Nucleus accumbens (tissue), 56 donors: Measurements from ENCODE around the gene KRTAP9-7.
A peak's percentile ranks its signal among the peaks of the same experiment; 100 is the strongest.
"Not testable (repeated sequence)": the region's sequence is repeated elsewhere in the genome, so short reads cannot be mapped to it uniquely, and the experiment has no call there.

Experiments
- DNase-seq, 56 donors: peaks; one replicate each; lab custom pipeline; 2025; lab: John Stamatoyannopoulos, UW

The KRTAP9-7 gene, protein sequence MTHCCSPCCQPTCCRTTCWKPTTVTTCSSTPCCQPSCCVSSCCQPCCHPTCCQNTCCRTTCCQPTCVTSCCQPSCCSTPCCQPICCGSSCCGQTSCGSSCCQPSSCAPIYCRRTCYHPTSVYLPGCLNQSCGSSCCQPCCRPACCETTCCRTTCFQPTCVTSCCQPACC

DNA sequence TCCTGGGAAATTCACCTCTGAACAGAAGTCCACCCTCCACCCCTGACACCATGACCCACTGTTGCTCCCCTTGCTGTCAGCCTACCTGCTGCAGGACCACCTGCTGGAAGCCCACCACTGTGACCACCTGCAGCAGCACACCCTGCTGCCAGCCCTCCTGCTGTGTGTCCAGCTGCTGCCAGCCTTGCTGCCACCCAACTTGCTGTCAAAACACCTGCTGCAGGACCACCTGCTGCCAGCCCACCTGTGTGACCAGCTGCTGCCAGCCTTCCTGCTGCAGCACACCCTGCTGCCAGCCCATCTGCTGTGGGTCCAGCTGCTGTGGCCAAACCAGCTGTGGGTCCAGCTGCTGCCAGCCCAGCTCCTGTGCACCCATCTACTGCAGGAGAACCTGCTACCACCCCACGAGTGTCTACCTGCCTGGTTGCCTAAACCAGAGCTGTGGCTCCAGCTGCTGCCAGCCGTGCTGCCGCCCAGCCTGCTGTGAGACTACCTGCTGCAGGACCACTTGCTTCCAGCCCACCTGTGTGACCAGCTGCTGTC, at the start of gene KRTAP9-7:
TSS of gene KRTAP9-7 (plus strand) at position 51 of the 543 bp plus-strand sequence. CDS start at position 51, 0 bp downstream.
- not testable (repeated sequence) for DNase-seq

DNA sequence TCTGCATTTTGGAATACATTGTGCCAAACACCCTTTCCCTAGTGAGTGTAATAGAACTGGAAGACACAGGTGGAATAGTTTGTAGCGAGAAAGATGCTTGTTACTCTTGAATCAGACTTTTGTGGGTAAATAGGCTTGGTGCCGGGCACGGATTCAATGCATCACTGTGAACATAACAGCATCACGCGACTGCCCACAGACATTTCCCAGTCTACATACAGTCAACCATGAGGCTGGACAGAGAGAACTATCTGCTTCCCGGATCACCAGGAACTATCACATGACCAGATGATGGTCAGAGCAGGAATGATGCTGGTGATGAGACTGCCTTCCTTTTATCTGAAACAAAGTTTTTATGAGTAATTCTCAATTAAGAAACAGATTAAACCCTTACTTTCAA, 49.4 kb upstream of the KRTAP9-7 start:
- DNase-seq = no peak

GRCh38 chr17:41226598-41227095, 48.9 kb upstream of the KRTAP9-7 start, which contains the start of gene KRTAP9-2:
KRTAP9-2 (plus strand) TSS chr17:41226648; CDS start chr17:41226655, 7 bp downstream.
- DNase-seq = not testable (repeated sequence)

DNA sequence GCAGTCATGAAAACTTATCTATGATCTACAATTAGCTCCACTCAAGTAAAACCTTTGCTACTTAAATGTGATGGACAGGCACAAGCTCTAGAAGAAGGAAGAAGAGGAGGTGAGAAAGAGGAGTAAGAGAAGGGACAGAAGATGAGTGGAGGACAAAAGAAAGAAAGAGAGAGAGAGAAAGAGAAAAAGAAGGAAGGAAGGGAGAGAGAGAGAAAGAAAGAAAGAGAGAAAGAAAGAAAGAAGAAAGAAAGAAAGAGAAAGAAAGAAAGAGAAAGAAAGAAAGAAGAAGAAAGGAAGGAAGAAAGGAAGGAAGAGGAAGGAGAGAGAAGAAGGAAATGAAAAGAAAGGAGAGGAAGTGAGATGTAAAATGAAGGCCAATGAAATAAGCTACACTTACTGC, 45.4 kb upstream of the KRTAP9-7 start:
- no peak for DNase-seq

- peak in 6 of 56 donors; percentile 0 to 27 (median 6) for DNase-seq
These were observed 43.8 kb upstream of the KRTAP9-7 start for GRCh38 chr17:41231731-41232130.

GRCh38 chr17:41232399-41233105, 42.9 kb upstream of the KRTAP9-7 start, which contains the start of gene KRTAP9-3:
KRTAP9-3 (plus strand) TSS chr17:41232449; CDS start chr17:41232502, 53 bp downstream.
- DNase-seq = not testable (repeated sequence)

DNA sequence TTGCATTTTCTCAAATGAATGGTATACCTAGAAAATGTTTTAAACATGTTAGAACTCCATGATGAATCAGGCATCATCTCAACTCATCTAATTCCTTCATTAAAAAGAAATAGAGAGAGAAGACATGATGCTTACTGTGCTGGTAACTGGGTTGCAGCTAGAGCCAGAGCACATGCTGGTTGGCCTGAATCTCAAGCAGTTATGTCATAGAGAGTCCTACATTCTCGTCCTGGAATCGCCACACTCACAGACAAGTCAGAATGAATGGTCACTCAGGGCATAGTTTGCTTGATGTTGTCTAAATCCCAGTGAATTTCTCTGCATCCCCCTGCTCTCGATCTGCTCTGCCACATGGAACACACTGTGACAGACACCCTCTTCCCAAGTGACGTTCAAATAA, 38.4 kb upstream of the KRTAP9-7 start:
- DNase-seq = not testable (repeated sequence)

GRCh38 chr17:41237949-41238437, 37.5 kb upstream of the KRTAP9-7 start, which contains the start of gene KRTAP9-8:
KRTAP9-8 (plus strand) TSS chr17:41237999; CDS start chr17:41238052, 53 bp downstream.
- not testable (repeated sequence) for DNase-seq

- not testable (repeated sequence) for DNase-seq
These were observed 28.3 kb upstream of the KRTAP9-7 start for GRCh38 chr17:41246995-41247787.

DNA sequence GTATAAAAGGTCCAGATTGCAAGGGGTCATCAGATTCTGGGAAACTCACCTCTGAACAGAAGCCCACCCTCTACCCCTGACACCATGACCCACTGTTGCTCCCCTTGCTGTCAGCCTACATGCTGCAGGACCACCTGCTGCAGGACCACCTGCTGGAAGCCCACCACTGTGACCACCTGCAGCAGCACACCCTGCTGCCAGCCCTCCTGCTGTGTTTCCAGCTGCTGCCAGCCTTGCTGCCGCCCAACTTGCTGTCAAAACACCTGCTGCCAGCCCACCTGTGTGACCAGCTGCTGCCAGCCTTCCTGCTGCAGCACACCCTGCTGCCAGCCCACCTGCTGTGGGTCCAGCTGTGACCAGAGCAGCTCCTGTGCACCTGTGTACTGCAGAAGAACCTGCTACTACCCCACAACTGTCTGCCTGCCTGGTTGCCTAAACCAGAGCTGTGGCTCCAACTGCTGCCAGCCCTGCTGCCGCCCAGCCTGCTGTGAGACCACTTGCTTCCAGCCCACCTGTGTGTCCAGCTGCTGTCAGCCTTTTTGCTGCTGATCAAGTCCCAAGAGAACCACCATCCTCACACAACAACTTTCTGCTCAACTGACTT, 25.8 kb upstream of the KRTAP9-7 start, which contains the start of gene KRTAP9-4:
TSS of gene KRTAP9-4 (plus strand) at position 51 of the 604 bp plus-strand sequence. CDS start at position 85, 34 bp downstream.
- not testable (repeated sequence) for DNase-seq

- DNase-seq = no peak
These were observed 24.2 kb upstream of the KRTAP9-7 start for GRCh38 chr17:41251261-41251660.

DNA sequence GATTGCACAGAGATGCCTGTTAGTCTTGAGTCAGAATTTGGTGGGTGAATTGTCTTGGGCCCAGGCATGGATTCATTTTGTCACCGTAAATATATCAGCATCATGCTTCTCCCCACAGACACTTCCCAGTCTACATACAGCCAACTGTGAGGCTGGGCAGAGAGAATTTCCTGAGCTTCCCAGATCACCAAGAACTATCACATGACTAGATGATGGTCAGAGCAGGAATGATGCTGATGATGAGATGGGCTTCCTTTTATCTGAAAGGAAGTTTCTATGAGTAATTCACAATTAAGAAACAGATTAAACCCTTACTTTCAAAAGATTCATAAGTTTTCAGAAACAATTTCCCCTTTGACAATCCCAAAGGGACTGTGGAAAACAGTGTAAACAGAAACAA, 20.6 kb upstream of the KRTAP9-7 start:
- DNase-seq = no peak

DNA sequence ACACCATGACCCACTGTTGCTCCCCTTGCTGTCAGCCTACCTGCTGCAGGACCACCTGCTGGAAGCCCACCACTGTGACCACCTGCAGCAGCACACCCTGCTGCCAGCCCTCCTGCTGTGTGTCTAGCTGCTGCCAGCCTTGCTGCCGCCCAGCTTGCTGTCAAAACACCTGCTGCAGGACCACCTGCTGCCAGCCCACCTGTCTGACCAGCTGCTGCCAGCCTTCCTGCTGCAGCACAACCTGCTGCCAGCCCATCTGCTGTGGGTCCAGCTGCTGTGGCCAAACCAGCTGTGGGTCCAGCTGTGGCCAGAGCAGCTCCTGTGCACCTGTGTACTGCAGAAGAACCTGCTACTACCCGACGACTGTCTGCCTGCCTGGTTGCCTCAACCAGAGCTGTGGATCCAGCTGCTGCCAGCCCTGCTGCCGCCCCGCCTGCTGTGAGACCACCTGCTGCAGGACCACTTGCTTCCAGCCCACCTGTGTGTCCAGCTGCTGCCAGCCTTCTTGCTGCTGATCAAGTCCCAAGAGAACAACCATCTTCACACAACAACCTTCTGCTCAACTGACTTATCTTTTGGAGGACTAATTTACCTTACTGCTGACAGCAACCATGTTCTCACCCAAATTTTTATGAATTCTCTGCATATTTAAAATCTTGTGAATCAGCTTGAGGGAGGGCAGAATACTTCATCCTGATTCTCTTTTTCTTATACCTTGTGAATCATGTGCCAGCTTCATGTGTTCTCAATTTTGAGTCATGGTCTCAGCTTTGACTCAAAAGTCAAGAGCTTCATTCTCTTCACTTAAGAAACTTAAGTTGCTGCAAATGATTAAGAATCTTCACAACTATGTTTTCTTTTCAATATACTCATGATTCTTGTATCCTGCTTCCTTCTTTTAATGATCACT, 19.9 kb upstream of the KRTAP9-7 start, which contains the start of gene KRTAP9-9:
TSS of gene KRTAP9-9 (plus strand) at position 4 of the 910 bp plus-strand sequence.
- DNase-seq = not testable (repeated sequence)

GRCh38 chr17:41256291-41256685, 19.2 kb upstream of the KRTAP9-7 start:
- no peak for DNase-seq

GRCh38 chr17:41258406-41258805, 17.1 kb upstream of the KRTAP9-7 start:
- no peak for DNase-seq

DNA sequence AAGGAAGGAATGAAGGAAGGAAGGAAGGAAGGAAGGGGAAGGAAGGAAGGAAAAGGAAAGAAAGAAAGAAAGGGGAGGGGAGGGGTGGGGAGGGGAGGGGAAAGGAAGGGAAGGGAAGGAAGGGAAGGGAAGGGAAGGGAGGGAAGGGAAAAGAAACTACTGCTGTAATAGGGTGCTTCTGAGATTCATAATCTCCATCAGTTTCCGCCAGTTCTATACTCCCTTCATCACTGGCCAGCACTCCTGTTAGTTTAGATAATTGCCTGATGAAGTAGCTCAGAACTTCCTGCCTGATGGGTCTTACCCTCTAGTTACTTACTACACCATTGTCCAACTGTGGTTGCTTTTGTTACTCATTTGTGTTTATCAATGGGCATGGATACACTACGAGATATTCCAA, 12.3 kb upstream of the KRTAP9-7 start:
- no peak for DNase-seq

- DNase-seq = no peak
These were observed 10.9 kb upstream of the KRTAP9-7 start for GRCh38 chr17:41264599-41264998.

DNA sequence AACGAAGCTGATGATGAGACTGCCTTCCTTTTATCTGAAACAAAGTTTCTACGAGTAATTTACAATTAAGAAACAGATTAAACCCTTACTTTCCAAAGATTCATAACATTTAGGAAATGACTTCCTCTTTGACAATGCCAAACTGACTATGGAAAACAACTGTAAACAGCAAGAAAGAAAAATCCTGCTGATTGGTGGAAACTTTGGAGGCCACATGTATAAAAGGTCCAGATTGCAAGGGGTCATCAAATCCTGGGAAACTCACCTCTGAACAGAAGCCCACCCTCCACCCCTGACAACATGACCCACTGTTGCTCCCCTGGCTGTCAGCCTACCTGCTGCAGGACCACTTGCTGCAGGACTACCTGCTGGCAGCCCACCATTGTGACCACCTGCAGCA, 10.4 kb upstream of the KRTAP9-7 start, which contains the start of gene KRTAP9-6:
TSS of gene KRTAP9-6 (plus strand) at position 301 of the 400 bp plus-strand sequence. CDS start at position 301, 0 bp downstream.
- no peak for DNase-seq
